H1 (cell line): ENCODE data around the gene OSGEP. TPM values are rescaled to one million over a fixed set of nuclear protein-coding genes. Genes with fewer than 3 reads are reported as not detected.

Experiments
- ATF2 ChIP-seq: IDR thresholded peaks from 2 replicates; pipeline ENCODE4 v1.6.1; 2012; ENCODE audit warnings: low read length, inconsistent platforms
- RFX5 ChIP-seq: IDR thresholded peaks from 2 replicates; pipeline ENCODE4 v1.6.1; 2011; ENCODE audit warnings: low read depth, low read length, improper control_type of control experiment, borderline replicate concordance
- TAF1 ChIP-seq: IDR thresholded peaks from 2 replicates; pipeline ENCODE4 v1.6.1; 2011; ENCODE audit warnings: mild to moderate bottlenecking, low read depth, low read length
- polyA plus RNA-seq, 7 experiments: library from polyadenylated mRNA; depleted of rRNA in 3 of 7; stranded (reverse) in 5 of 7; unstranded in 2 of 7; fragments of >200 nt in 5 of 7; fragments of 200-250 nt in 2 of 7; gene quantifications; 1 replicate in 5 of 7; 2 replicates in 1 of 7; 4 replicates in 1 of 7; pipeline versions ENCODE4 v1.2.1 to v1.2.3, GENCODE V29; 2011 to 2013; ENCODE audit warnings: missing spikeins in 2 of 7, mixed read lengths in 2 of 7
- total RNA-seq: library from RNA; stranded (reverse); fragmentation: NEBNext Ultra II Directional; extraction: Animal tissue kit (Norgen Biotek cat#: 25700); gene quantifications from 2 replicates; pipeline ENCODE4 v1.2.1, GENCODE V29; 2021

Gene OSGEP
- total and polyA plus RNA-seq, 2 of the 8 experiments (the other 6 are each of a cell fraction or from before 2014, with no cell fraction given) = 34.4 to 78.6 TPM

GRCh38 chr14:20461225-20462141 lies 6.9 kb upstream of the OSGEP start, which contains the start of gene PIP4P1 (continued):
- TF ChIP-seq ATF2 (no peak), TAF1 (peak; percentile 80), RFX5 (no peak)
